ENCODE data around the gene SMIM3.
A peak's percentile ranks its signal among the peaks of the same experiment; 100 is the strongest.
"Not testable (repeated sequence)": the region's sequence is repeated elsewhere in the genome, so short reads cannot be mapped to it uniquely, and the experiment has no call there.

Gene SMIM3

GRCh38 chr5:150778517-150779396 lies at the start of gene SMIM3:
Gene SMIM3 (plus strand): TSS chr5:150778757. CDS start chr5:150795441, 16,684 bp downstream.
- DNase-seq = peak; percentile 2

DNA sequence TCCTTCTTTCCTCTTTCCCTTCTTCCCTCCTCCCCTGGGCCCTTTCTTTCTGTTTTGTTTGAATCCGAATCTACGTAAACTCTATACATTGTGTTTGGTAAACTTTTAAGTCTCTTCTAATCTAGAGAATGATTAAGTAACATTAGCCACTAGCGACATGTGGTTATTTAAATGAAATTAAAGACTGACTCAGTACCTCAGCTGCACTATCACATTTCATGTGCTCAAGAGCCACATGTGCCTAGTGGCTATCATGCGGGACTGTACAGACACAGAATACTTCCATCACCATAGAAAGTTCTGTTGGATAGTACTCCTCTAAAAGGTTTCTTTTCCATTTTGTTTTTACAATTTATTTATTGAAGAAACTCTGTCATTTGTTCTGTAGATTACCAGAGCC lies 48.7 kb upstream of the SMIM3 start:
- DNase-seq = no peak

DNA sequence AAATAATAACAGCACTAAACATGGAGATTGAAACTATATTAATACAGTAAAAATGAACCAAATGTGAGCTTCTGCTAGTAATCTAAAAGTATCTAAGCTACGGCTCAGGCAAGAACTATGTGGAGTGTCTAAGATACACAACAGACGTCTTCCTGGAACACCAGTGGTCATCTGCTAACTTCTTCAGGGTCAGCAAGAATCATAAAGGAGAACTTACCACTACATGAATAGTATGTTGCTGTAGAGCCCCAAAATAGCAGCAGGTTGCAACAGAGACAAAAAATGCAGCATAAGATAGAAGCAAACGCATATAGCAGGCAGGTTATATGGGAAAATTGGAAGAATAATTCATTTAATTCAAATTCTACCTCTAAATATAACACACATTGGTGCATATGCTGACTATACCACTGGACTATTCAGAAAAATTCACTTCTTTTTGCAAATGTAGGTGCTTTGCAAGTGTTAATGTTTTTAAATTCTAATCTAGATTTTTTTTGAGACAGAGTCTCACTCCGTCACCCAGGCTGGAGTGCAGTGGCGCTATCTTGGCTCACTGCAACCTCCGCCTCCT lies 46.8 kb upstream of the SMIM3 start:
- DNase-seq = no peak

DNA sequence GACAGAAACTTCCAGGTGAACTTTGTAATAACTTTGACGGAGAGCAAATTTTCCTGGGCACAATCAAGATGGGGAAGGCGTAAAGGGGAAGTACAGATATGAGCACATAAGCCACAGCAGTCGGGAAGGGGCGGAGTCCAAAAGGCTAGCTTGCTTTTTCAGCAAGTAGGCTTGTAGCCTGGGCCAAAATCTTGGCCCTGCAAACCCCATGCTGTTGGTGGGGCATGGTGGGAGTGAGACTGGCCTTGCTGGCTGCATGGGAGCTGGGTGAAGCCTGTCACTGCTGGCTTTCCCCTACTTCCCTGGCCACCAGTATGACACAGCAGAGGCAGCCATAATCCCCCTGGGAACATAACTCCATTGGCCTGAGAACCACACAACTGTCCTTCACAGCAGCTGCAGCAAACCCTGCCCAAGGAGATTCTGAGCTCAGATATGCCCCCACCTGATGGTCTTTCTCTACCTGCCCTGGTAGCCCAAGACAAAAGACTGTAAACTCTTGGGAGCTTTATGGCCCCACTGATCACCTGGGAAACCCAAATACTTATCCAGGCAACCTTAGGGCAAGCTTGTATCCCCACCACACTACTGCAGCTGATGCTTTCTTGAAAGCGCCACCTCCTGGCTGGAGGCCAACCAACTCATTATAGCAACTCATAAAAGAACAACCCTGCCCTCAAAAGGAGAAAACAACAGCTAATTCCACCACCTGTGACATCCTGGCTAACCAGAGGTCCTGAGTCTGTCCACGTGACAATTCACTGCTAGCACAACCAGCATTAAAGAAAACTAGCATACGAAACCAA lies 43.8 kb upstream of the SMIM3 start:
- no peak for DNase-seq

DNA sequence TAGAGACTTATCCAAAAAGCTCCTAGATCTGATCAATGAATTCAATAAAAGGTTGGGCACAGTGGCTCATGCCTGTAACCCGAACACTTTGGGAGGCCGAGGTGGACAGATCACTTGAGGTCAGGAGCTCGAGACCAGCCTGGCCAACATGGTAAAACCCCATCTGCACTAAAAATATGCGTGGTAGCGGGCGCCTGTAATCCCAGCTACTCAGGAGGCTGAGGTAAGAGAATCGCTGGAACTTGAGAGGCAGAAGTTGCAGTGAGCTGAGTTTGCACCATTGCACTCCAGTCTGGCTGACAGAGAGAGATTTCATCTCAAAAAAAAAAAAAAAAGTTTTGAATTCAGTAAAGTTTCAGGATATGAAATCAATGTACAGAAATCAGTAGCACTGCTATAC lies 39.7 kb upstream of the SMIM3 start:
- DNase-seq = no peak

GRCh38 chr5:150740992-150741391 lies 37.6 kb upstream of the SMIM3 start:
- no peak for DNase-seq

GRCh38 chr5:150742455-150743141 lies 36.0 kb upstream of the SMIM3 start:
- DNase-seq = not testable (repeated sequence)

DNA sequence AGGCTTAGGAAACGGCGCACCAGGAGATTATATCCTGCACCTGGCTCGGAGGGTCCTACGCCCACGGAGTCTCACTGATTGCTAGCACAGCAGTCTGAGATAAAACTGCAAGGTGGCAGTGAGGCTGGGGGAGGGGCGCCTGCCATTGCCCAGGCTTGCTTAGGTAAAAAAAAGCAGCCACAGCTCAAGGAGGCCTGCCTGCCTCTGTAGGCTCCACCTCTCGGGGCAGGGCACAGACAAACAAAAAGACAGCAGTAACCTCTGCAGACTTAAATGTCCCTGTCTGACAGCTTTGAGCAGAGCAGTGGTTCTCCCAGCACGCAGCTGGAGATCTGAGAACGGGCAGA lies 35.4 kb upstream of the SMIM3 start:
- DNase-seq = not testable (repeated sequence)

- DNase-seq = no peak
Measured at GRCh38 chr5:150750469-150750868, 28.1 kb upstream of the SMIM3 start.

GRCh38 chr5:150751096-150751891 lies 27.3 kb upstream of the SMIM3 start:
- no peak for DNase-seq

DNA sequence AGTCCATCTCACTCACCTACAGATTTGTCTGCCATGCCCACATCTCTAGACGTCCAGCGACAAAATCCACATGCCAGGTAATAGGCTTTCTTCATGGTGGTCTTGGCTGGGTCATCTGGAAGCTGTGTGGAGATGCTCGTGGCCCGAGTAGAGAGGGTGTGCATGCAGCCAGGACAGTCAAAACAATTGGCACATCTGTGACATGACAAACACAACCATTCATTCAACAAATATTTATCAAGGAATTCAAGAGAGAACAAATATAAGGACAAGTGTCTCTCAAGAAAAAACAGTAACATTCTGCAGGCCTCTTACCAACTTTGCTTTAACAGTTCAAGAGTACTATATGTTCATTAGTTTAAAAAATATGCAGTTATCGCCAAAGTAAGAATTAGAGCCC lies 25.1 kb upstream of the SMIM3 start:
- no peak for DNase-seq

- no peak for DNase-seq
Measured at GRCh38 chr5:150753863-150754262, 24.7 kb upstream of the SMIM3 start.

GRCh38 chr5:150757087-150757649 lies 21.4 kb upstream of the SMIM3 start:
- no peak for DNase-seq

GRCh38 chr5:150758203-150758530 lies 20.4 kb upstream of the SMIM3 start:
- no peak for DNase-seq

DNA sequence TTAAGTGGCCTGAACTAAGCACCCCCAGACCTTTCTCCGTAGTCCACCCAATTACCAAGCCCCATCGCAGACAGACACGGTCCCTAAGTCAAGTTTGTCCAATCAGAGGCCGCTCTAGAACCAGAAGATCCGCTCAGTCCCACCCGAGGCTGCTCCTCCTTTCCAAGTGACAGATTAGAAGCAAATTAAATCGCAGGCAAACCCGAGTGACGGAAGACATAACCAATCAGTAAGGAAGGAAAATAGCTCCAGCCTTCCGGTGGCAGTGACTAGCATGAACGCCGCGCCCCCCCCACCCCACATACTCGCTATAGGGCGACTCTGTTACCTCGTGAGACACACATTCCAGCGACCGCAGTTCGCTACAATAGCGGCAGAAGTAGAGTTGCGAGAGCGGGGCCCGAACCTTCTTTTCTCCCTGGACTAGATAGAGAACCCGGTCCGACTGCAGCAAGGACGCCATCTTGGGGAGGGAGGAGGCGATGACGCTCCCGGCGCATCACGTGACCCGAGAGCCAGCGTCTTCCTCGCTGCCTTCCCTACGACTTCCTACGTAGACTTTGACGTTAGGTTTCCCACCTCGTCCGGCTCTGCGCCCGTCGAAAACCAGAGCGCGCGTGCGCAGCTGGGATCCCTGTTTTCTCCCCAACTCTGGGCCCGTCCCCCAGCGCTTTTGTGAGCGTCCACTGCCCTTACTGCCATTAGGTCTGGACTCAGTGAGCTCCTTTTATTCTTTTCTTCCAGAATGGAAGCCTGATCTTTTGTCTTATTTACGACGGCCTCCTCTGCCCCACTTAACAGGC lies 19.8 kb upstream of the SMIM3 start, which contains the start of gene DCTN4:
TSS of gene DCTN4 (minus strand) at position 487 of the 803 bp plus-strand sequence. CDS start at position 463, 24 bp downstream.
- peak; percentile 85 for DNase-seq

DNA sequence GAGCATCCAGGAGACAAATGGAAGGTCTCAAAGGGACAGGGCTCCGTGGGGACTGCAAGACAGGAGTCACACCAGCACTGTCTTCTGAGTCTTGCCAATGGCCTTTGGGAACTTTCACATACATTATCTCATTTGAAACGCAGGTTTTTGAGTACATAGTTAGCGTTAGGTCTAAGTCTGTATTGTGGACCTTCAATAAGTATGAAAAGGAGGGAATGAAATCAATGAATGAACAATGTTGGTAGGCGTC lies 19.3 kb upstream of the SMIM3 start:
- no peak for DNase-seq

DNA sequence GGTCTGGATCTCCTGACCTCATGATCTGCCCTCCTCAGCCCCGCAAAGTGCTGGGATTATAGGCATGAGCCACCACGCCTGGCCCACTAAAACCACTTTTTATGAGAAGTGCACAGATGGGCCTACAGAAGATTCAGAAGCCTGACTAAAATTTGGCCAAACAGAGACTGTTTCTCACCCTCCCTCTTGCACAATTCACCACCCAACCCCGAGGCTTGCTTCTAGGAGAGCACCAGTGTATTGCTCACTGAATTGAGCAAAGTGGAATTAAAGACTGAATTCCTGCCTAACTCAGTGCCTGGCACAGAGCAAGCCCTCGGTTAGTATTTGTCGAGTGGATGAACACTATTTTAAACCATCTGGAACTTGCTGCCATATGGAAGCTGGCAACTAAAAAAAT lies 16.3 kb upstream of the SMIM3 start:
- DNase-seq = no peak

GRCh38 chr5:150763023-150763769 lies 15.4 kb upstream of the SMIM3 start:
- peak; percentile 14 for DNase-seq

DNA sequence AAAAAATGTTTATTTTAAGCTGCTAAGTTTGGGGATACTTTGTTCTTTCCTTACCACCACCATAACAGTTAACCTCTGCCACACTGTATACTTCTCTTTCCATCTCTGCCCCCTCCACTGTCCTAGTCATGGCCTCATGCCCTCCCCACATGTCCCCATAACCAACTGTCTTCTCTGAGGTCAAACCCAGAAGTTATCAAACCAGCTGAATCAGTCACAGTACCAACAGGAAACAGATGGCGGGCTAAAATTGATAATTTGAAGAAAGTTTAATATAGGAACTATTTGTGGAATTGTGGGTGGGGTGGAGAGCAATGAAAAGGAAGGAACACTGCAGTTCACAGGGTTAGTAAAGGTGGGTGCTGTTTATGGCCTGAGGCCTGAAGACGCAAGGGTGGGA lies 14.0 kb upstream of the SMIM3 start:
- no peak for DNase-seq

DNA sequence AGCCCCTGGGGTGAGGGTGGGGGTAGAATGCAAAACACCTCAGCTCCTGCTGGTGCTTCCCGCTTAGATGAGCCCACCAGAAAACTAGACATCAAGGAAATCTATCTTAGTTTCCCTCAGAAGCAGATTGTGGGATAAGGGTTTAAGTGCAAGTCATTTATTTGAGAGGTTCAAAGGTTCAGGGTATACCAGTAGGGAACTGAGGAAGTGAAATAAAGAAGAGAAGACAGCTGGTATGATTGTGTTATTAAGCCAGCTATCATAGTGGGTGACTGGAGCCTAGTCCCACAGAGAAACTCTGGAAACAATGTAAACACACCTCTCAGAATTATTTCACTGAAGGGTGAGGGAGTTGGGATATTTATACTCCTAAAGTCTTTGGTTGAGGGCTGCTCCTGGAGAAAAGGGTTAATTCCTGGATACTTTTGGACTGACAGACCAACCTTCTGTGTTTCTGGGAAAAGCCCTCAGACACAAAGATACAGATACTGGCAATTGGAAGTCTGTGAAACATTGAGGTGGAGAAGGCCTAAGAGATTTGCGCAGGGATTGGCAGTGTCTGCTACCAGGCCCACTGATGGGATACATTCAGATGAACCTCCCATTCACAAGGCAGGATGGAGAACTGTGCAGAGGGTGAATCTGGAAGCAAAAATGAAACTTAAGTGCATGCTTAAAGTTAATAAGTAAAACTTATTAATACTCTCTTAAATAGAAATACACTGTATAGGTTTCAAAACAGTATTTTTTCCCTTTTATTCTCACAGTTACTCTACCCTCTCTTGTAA lies 13.4 kb upstream of the SMIM3 start:
- no peak for DNase-seq

Data from DMS153 (cell line).